Panc1 (cell line): ENCODE results near the gene ELAPOR1. TPM values are rescaled to one million over a fixed set of nuclear protein-coding genes. Genes with fewer than 3 reads are reported as not detected.

Experiments used
- ATAC-seq: fragments of 200-7000 bp; cut with Tn5 transposase; 2 replicates; pipeline ENCODE4 v1.9.1; 2020; ENCODE audit warnings: mild to moderate bottlenecking, moderate library complexity
- BruUV-seq: library from RNA; stranded (reverse); fragments of 400-500 nt; replicated peaks from 2 replicates; lab custom pipeline; 2021; lab: Mats Ljungman, UMichigan
- CTCF ChIA-PET: fragments of 300-600 bp; sonication (Branson Sonifier 250); formaldehyde crosslinking; loops from one replicate; lab custom pipeline; 2022; ENCODE audit warnings: antibody characterized with exemption; lab: Charles Lee
- POLR2A ChIA-PET: fragments of 300-600 bp; sonication (Branson Sonifier 250); formaldehyde crosslinking; loops from one replicate; lab custom pipeline; 2022; ENCODE audit warnings: antibody characterized with exemption; lab: Charles Lee
- DNase-seq: peaks from one replicate; pipeline ENCODE4 v3.0.0-alpha.2; 2010; ENCODE audit warnings: low read depth, low spot score
- H3K27ac ChIP-seq: 2 replicates; pipeline ENCODE4 v1.5.1; 2011; ENCODE audit warnings: mild to moderate bottlenecking, low read length, inconsistent platforms
- H3K27me3 ChIP-seq: fragments of 200-500 bp; sonication (Bioruptor generic); 2 replicates; pipeline ENCODE4 v1.6.0; 2014; ENCODE audit warnings: low read length, inconsistent platforms; ENCODE audit not compliant: control insufficient read depth, insufficient read depth
- H3K36me3 ChIP-seq: fragments of 200-500 bp; sonication (Bioruptor generic); 2 replicates; pipeline ENCODE4 v1.5.1; 2014; ENCODE audit warnings: inconsistent platforms, mild to moderate bottlenecking, low read length, moderate library complexity; ENCODE audit not compliant: control insufficient read depth, insufficient read depth
- H3K4me1 ChIP-seq: 2 replicates; pipeline ENCODE4 v1.5.1; 2011; ENCODE audit warnings: inconsistent platforms, mild to moderate bottlenecking, low read length, moderate library complexity; ENCODE audit not compliant: control insufficient read depth, insufficient read depth
- H3K4me3 ChIP-seq, 2 experiments: 2 replicates each; pipeline ENCODE4 v1.5.1; 2011 to 2012; ENCODE audit warnings: low read depth in 2 of 2, low read length in 2 of 2, mild to moderate bottlenecking in 2 of 2, inconsistent platforms in 1 of 2, moderate library complexity in 1 of 2
- H3K9me3 ChIP-seq: fragments of 200-500 bp; sonication (Bioruptor generic); 2 replicates; pipeline ENCODE4 v1.5.1; 2014; ENCODE audit warnings: low read depth, mild to moderate bottlenecking, inconsistent platforms, low read length, moderate library complexity; ENCODE audit not compliant: control insufficient read depth, insufficient read depth
- CTCF ChIP-seq: fragments of 450-650 bp; IDR thresholded peaks from 2 replicates; pipeline ENCODE4 v1.5.1; 2017; ENCODE audit warnings: mild to moderate bottlenecking
- POLR2AphosphoS5 ChIP-seq: IDR thresholded peaks from 2 replicates; pipeline ENCODE4 v1.6.1; 2012; ENCODE audit warnings: mild to moderate bottlenecking, low read depth, low read length, moderate library complexity
- REST ChIP-seq, 2 experiments: IDR thresholded peaks; 2 replicates each; pipeline ENCODE4 v1.6.1; 2011 to 2012; ENCODE audit warnings: low read depth in 2 of 2, control low read depth in 1 of 2, low read length in 1 of 2, mild to moderate bottlenecking in 1 of 2, moderate library complexity in 1 of 2; ENCODE audit not compliant: insufficient read depth in 1 of 2
- SIN3A ChIP-seq: IDR thresholded peaks from 2 replicates; pipeline ENCODE4 v1.6.1; 2012; ENCODE audit warnings: low read depth, mild to moderate bottlenecking, low read length, moderate library complexity, borderline replicate concordance; ENCODE audit not compliant: insufficient read depth
- TCF7L2 ChIP-seq: IDR thresholded peaks from 2 replicates; pipeline ENCODE4 v1.6.1; 2011; ENCODE audit warnings: mild to moderate bottlenecking, low read depth, low read length, inconsistent platforms
- in situ Hi-C: cut with HindIII; loops from 2 replicates; pipeline ENCODE4 v1.10.0; 2016; ENCODE audit warnings: low sequenced_read_pairs, low pct_unique_long_range_greater_than_20kb
- intact Hi-C: fragments of 100-400 bp; cut with micrococcal nuclease; formaldehyde crosslinking; loops from one replicate; pipeline ENCODE4 v1.10.0; 2022; ENCODE audit not compliant: unreplicated experiment
- total RNA-seq: library from RNA; stranded (reverse); gene quantifications from one replicate; pipeline ENCODE4 v1.2.1, GENCODE V29; 2021; ENCODE audit not compliant: unreplicated experiment

ELAPOR1 gene
- total RNA-seq, 1 experiment from 2014 or later, result 0.28 TPM

GRCh38 chr1:109084563-109085517 is 29.1 kb upstream of the ELAPOR1 start:
- H3K4me1 ChIP-seq, result no peaks in the 10 kb centered on the region; the same call in 1 of the 2 replicates
- no TSS peak for BruUV-seq
- H3K27me3 ChIP-seq, result no peaks in the 10 kb centered on the region
- no peaks in the 10 kb centered on the region for H3K9me3 ChIP-seq
- ATAC-seq, result no peak
- no peak for TF ChIP-seq SIN3A
- TF ChIP-seq CTCF, result no peak
- TF ChIP-seq TCF7L2, result no peak
- TF ChIP-seq REST (IDR thresholded peaks at IDR 0.05; ENCODE audit: insufficient read depth in 1 of 2, low read depth in 2 of 2, low read length in 1 of 2), result no peak
- no peak for TF ChIP-seq POLR2AphosphoS5
- POLR2A ChIA-PET, result interaction anchor here (0.5 kb wide), 1 partner anchor 350 kb away, joined by 6 read pairs; no protein-coding TSS in a partner anchor
- no peaks in the 10 kb centered on the region for H3K36me3 ChIP-seq
- DNase-seq, result no peak
- CTCF ChIA-PET, result interaction anchor here (0.7 to 0.8 kb wide), 2 partner anchors 15 to 124 kb away, joined by 3 to 4 read pairs; no protein-coding TSS in a partner anchor
- in situ Hi-C loops (no loop called here), intact Hi-C loops (no loop called here)
- no peak overlapping the region for H3K27ac ChIP-seq
- H3K4me3 ChIP-seq, result no peak overlapping the region

GRCh38 chr1:109089242-109090015 is 24.5 kb upstream of the ELAPOR1 start:
- Histone ChIP-seq H3K27me3 (no peaks in the 10 kb centered on the region), H3K4me3 (peak overlapping the region; percentile 61 to 90), H3K27ac (peak overlapping the region; percentile 95), H3K36me3 (peaks cover 5% of the 10 kb centered on the region; the same call in 1 of the 2 replicates), H3K4me1 (peaks cover 12% of the 10 kb centered on the region), H3K9me3 (no peaks in the 10 kb centered on the region)
- peak; percentile 76 for ATAC-seq
- ChIA-PET CTCF (interaction anchor here (0.6 kb wide), 1 partner anchor 18 kb away, joined by 5 read pairs; no protein-coding TSS in a partner anchor), POLR2A (no interaction called here)
- BruUV-seq, result no TSS peak
- in situ Hi-C loops (no loop called here), intact Hi-C loops (loop anchor here (1.0 to 5.0 kb wide), 2 partner anchors 23 to 108 kb away; a partner anchor contains a TSS)
- DNase-seq, result peak; percentile 70
- TF ChIP-seq TCF7L2 (no peak), CTCF (peak; percentile 89), SIN3A (no peak), REST (IDR thresholded peaks at IDR 0.05; ENCODE audit: insufficient read depth in 1 of 2, low read depth in 2 of 2, low read length in 1 of 2) (no peak), POLR2AphosphoS5 (no peak)
